ENCODE measurements around the gene HPCAL1. TPM values are rescaled to one million over a fixed set of nuclear protein-coding genes. Genes with fewer than 3 reads are reported as not detected.

HPCAL1 gene
- total RNA-seq, 1 experiment from 2014 or later: 312 TPM

DNA sequence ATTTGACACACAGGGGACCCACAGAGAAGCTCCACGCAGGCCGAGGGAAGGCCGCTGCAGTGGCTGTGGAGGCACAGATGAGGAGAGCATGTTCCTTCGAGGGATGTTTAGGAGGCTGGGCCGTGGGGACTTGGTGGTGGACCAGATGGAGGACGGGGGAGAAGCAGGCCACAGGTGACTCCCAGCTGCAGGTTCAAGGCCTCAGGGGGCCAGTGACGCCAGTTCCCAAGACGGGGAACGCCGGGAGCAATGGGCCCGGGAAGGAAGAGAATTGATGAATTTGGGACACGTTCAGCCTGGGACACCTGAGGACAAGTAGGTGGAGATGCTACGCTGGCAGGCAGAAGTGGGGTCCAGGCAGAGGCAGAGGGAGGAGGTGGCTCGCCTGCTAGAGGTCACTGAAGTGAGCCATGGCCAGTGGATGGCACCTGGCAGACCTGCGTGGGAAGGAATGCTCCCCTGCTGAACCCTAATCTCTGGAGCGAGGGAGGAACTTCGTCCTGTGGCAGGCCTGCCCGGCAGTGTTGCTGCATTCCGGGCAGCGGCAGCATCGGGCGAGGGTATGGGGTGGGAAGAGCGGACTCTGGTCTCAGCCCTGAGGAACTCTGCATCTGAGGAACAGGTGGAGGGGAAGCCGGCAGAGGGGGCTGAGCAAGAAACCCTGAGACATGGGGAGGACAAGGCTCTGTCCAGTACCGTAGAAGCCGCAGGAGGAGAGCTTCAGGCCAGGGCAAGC, 25.2 kb upstream of the HPCAL1 start:
- TF ChIP-seq EZH2 (IDR thresholded peaks at IDR 0.05; ENCODE audit: low read length, unreplicated experiment): no peak
- no peak for TF ChIP-seq EZH2phosphoT487 (IDR thresholded peaks at IDR 0.05; ENCODE audit: borderline replicate concordance, low read length)
- TF ChIP-seq, protein P1, sequence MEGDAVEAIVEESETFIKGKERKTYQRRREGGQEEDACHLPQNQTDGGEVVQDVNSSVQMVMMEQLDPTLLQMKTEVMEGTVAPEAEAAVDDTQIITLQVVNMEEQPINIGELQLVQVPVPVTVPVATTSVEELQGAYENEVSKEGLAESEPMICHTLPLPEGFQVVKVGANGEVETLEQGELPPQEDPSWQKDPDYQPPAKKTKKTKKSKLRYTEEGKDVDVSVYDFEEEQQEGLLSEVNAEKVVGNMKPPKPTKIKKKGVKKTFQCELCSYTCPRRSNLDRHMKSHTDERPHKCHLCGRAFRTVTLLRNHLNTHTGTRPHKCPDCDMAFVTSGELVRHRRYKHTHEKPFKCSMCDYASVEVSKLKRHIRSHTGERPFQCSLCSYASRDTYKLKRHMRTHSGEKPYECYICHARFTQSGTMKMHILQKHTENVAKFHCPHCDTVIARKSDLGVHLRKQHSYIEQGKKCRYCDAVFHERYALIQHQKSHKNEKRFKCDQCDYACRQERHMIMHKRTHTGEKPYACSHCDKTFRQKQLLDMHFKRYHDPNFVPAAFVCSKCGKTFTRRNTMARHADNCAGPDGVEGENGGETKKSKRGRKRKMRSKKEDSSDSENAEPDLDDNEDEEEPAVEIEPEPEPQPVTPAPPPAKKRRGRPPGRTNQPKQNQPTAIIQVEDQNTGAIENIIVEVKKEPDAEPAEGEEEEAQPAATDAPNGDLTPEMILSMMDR (conservative IDR thresholded peaks at IDR 0.05; ENCODE audit: low read depth, low read length): no peak
- ChIA-PET POLR2A (ENCODE audit: unreplicated experiment) (no interaction called here), CTCF (interaction anchor here (1.0 kb wide), 1 partner anchor 24 kb away, joined by 6 read pairs; no protein-coding TSS in a partner anchor)
- peaks cover 6% of the 10 kb centered on the region for H3K4me1 ChIP-seq (ENCODE audit: insufficient read depth, low read length)
- no peak overlapping the region for H3K4me2 ChIP-seq (ENCODE audit: low read length)
- no peaks in the 10 kb centered on the region for H4K20me1 ChIP-seq (ENCODE audit: low read length)
- H3K79me2 ChIP-seq (ENCODE audit: low read length): no peaks in the 10 kb centered on the region
- ATAC-seq: no peak
- H3K27ac ChIP-seq (ENCODE audit: low read length): no peak overlapping the region
- H3K9me3 ChIP-seq (ENCODE audit: low read length): no peaks in the 10 kb centered on the region
- no peak overlapping the region for H3K9ac ChIP-seq (ENCODE audit: low read length)
- no TSS peak for BruUV-seq (replicated peaks)
- no peaks in the 10 kb centered on the region for H3F3A ChIP-seq (ENCODE audit: low read length, unreplicated experiment)
- H2AFZ ChIP-seq (ENCODE audit: low read length): no peak overlapping the region
- intact Hi-C loops (cut with micrococcal nuclease): no loop called here
- no peaks in the 10 kb centered on the region for H3K36me3 ChIP-seq (ENCODE audit: low read depth, low read length)
- H3K27me3 ChIP-seq (ENCODE audit: low read length): no peaks in the 10 kb centered on the region
- no peak for DNase-seq
- H3K4me3 ChIP-seq (ENCODE audit: low read length): no peak overlapping the region
- no peaks in the 10 kb centered on the region for H3K9me2 ChIP-seq (replicated peaks; ENCODE audit: low read length)

DNA sequence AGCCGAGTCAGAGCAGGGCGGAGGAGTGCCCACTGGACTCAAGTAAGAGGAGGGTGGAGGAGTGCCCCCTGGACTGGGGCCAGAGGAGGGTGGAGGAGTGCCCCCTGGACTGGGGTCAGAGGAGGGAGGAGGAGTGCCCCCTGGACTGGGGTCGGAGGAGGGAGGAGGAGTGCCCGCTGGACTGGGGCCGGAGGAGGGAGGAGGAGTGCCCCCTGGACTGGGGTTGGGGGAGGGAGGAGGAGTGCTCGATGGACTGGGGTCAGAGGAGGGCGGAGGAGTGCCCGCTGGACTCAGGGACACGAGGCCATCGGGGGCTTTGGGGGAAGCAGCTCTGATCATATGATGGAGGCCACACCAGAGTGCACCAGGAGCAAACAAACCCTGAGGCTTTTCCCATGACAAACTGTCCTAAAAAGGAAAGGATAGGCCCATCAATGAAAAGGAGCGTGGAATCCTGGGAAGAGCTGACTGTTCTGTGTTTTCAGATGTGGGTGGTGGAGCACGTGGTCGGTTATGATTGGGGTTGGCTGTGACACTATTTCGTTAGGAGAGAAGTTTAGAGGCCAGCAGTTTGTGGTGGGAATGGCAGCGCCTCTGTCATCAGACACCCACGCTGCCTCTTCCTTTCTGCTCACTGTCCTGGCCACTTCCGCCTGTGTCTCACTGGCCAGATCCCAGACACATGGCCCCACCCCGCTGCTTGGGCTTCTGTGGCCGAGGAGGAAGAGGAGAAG, 24.5 kb upstream of the HPCAL1 start:
- no peak for DNase-seq
- CTCF ChIA-PET: interaction anchor here (1.0 kb wide), 1 partner anchor 24 kb away, joined by 6 read pairs; no protein-coding TSS in a partner anchor
- H3K4me1 ChIP-seq (ENCODE audit: insufficient read depth, low read length): peaks cover 13% of the 10 kb centered on the region
- H3K4me2 ChIP-seq (ENCODE audit: low read length): no peak overlapping the region
- no peaks in the 10 kb centered on the region for H3K79me2 ChIP-seq (ENCODE audit: low read length)
- no peak overlapping the region for H3K27ac ChIP-seq (ENCODE audit: low read length)
- H4K20me1 ChIP-seq (ENCODE audit: low read length): no peaks in the 10 kb centered on the region
- H3F3A ChIP-seq (ENCODE audit: low read length, unreplicated experiment): no peaks in the 10 kb centered on the region
- no peaks in the 10 kb centered on the region for H3K9me3 ChIP-seq (ENCODE audit: low read length)
- no peak overlapping the region for H3K4me3 ChIP-seq (ENCODE audit: low read length)
- H3K9me2 ChIP-seq (replicated peaks; ENCODE audit: low read length): no peaks in the 10 kb centered on the region
- no peak overlapping the region for H2AFZ ChIP-seq (ENCODE audit: low read length)
- BruUV-seq (replicated peaks): no TSS peak
- POLR2A ChIA-PET (ENCODE audit: unreplicated experiment): no interaction called here
- no peaks in the 10 kb centered on the region for H3K36me3 ChIP-seq (ENCODE audit: low read depth, low read length)
- H3K9ac ChIP-seq (ENCODE audit: low read length): no peak overlapping the region
- no peak for ATAC-seq
- no peaks in the 10 kb centered on the region for H3K27me3 ChIP-seq (ENCODE audit: low read length)
- intact Hi-C loops (cut with micrococcal nuclease): no loop called here
- no peak for TF ChIP-seq EZH2 (IDR thresholded peaks at IDR 0.05; ENCODE audit: low read length, unreplicated experiment)
- TF ChIP-seq EZH2phosphoT487 (IDR thresholded peaks at IDR 0.05; ENCODE audit: borderline replicate concordance, low read length): no peak
- TF ChIP-seq, protein P1 (conservative IDR thresholded peaks at IDR 0.05; ENCODE audit: low read depth, low read length): no peak
